B cell (primary cell): Measurements from ENCODE around the gene CEACAM16. TPM values are rescaled to one million over a fixed set of nuclear protein-coding genes. Genes with fewer than 3 reads are reported as not detected.

Experiments used
- ATAC-seq: fragments of 200-7000 bp; cut with Tn5 transposase; one replicate; pipeline ENCODE4 v1.10.0; 2021; ENCODE audit warnings: low read depth, mild to moderate bottlenecking, moderate number of reproducible peaks, moderate library complexity
- CTCF ChIA-PET: fragments of 350-600 bp; sonication (Branson Sonifier 250); formaldehyde crosslinking; loops from one replicate; lab custom pipeline; 2021; ENCODE audit warnings: antibody characterized with exemption, inconsistent platforms; lab: Charles Lee
- POLR2A ChIA-PET: fragments of 350-600 bp; sonication (Branson Sonifier 250); formaldehyde crosslinking; loops from one replicate; lab custom pipeline; 2021; ENCODE audit warnings: antibody characterized with exemption; lab: Charles Lee
- DNase-seq: peaks from one replicate; pipeline ENCODE4 v3.0.0; 2013
- H2AFZ ChIP-seq: 2 replicates; pipeline ENCODE4 v1.6.1; 2012; ENCODE audit warnings: mild to moderate bottlenecking, low read depth, low read length; ENCODE audit not compliant: insufficient read depth, poor library complexity, severe bottlenecking
- H3K27ac ChIP-seq, 2 donors: 1 replicate in 1 of 2; 2 replicates in 1 of 2; pipeline ENCODE4 v1.5.1; 2012 to 2013; ENCODE audit warnings: low read length in 2 of 2, mild to moderate bottlenecking in 2 of 2, moderate library complexity in 1 of 2
- H3K27me3 ChIP-seq, 4 experiments: fragments of 200-600 bp in 1 of 4; sonication (generic) in 1 of 4; replicated peaks in 1 of 4; 1 replicate in 2 of 4; 2 replicates in 2 of 4; pipeline versions ENCODE4 v1.6.1 to v1.7.0; 2013 to 2016; ENCODE audit warnings: low read length in 3 of 4, mild to moderate bottlenecking in 2 of 4, mixed read lengths in 1 of 4, moderate library complexity in 1 of 4; ENCODE audit not compliant: insufficient read depth in 4 of 4, control insufficient read depth in 3 of 4; ENCODE audit errors: control extremely low read depth in 1 of 4
- H3K36me3 ChIP-seq, 2 experiments: replicated peaks in 1 of 2; 1 replicate in 1 of 2; 2 replicates in 1 of 2; pipeline versions ENCODE4 v1.6.1 to v1.7.1; 2013; ENCODE audit warnings: low read length in 1 of 2; ENCODE audit not compliant: insufficient read depth in 2 of 2, control insufficient read depth in 1 of 2; ENCODE audit errors: control extremely low read depth in 1 of 2, extremely low read depth in 1 of 2
- H3K4me1 ChIP-seq, 2 donors: fragments of 200-600 bp in 1 of 2; sonication (generic) in 1 of 2; 1 replicate in 1 of 2; 2 replicates in 1 of 2; pipeline versions ENCODE4 v1.5.1 to v1.6.1; 2013 to 2017; ENCODE audit warnings: low read length in 2 of 2; ENCODE audit not compliant: control insufficient read depth in 2 of 2, insufficient read depth in 2 of 2
- H3K4me2 ChIP-seq: replicated peaks from 2 replicates; pipeline ENCODE3; 2012; ENCODE audit warnings: mild to moderate bottlenecking, low read depth, low read length; ENCODE audit not compliant: poor library complexity, severe bottlenecking
- H3K4me3 ChIP-seq, 5 experiments: fragments of 200-600 bp in 1 of 5; sonication (generic) in 1 of 5; 1 replicate in 3 of 5; 2 replicates in 2 of 5; pipeline versions ENCODE4 v1.5.1 to v1.7.0; 2011 to 2016; ENCODE audit warnings: low read length in 4 of 5, mild to moderate bottlenecking in 4 of 5, low read depth in 2 of 5, control low read depth in 1 of 5, moderate library complexity in 1 of 5; ENCODE audit not compliant: insufficient read depth in 1 of 5; ENCODE audit errors: control extremely low read depth in 1 of 5, extremely low read depth in 1 of 5
- H3K79me2 ChIP-seq: fragments of 200-600 bp; sonication (generic); one replicate; pipeline ENCODE4 v1.6.0; 2016; ENCODE audit warnings: low read length; ENCODE audit not compliant: control insufficient read depth, insufficient read depth
- H3K9ac ChIP-seq: fragments of 200-600 bp; sonication (generic); 2 replicates; pipeline ENCODE4 v1.6.1; 2017; ENCODE audit warnings: mild to moderate bottlenecking, low read length, moderate library complexity
- H3K9me3 ChIP-seq, 3 donors: one replicate each; pipeline versions ENCODE4 v1.6.1 to v1.7.1; 2013; ENCODE audit warnings: low read length in 2 of 3; ENCODE audit not compliant: control insufficient read depth in 2 of 3, insufficient read depth in 1 of 3; ENCODE audit errors: control extremely low read depth in 1 of 3
- H4K20me1 ChIP-seq: 2 replicates; pipeline ENCODE4 v1.6.0; 2012; ENCODE audit warnings: mild to moderate bottlenecking, low read length; ENCODE audit not compliant: insufficient read depth, control insufficient read depth, poor library complexity, severe bottlenecking
- H3K27ac Mint-ChIP-seq: one replicate; pipeline ENCODE4 v1.8.0; 2021; ENCODE audit warnings: mixed read lengths
- H3K27me3 Mint-ChIP-seq: one replicate; pipeline ENCODE4 v1.8.0; 2021; ENCODE audit warnings: mixed read lengths
- H3K4me1 Mint-ChIP-seq: one replicate; pipeline ENCODE4 v1.8.0; 2021; ENCODE audit warnings: mixed read lengths
- H3K4me3 Mint-ChIP-seq: one replicate; pipeline ENCODE4 v1.8.0; 2021; ENCODE audit warnings: mixed read lengths
- H3K9me3 Mint-ChIP-seq: one replicate; pipeline ENCODE4 v1.8.0; 2022; ENCODE audit warnings: mixed read lengths; ENCODE audit not compliant: insufficient read depth
- EZH2 ChIP-seq: IDR thresholded peaks from 2 replicates; pipeline ENCODE4 v1.6.1; 2012; ENCODE audit warnings: borderline replicate concordance, low read depth, mild to moderate bottlenecking, moderate library complexity, low read length; ENCODE audit not compliant: insufficient read depth, poor library complexity, severe bottlenecking
- WGBS: methylation state at CpG from one replicate; pipeline ENCODE4 v1.1.5; 2013; ENCODE audit warnings: missing lambda C conversion rate; ENCODE audit not compliant: insufficient coverage; 5-methylcytosine and 5-hydroxymethylcytosine counted together
- intact Hi-C: fragments of 100-400 bp; cut with micrococcal nuclease; formaldehyde crosslinking; loops from one replicate; pipeline ENCODE4 v1.10.0; 2022
- polyA plus RNA-seq: library from polyadenylated mRNA; depleted of rRNA; stranded (reverse); fragments of >200 nt; gene quantifications from 2 replicates; pipeline ENCODE4 v1.2.3, GENCODE V29; 2012
- total RNA-seq, 2 donors: library from RNA; stranded (reverse); fragments of 120-200 nt in 1 of 2; gene quantifications; 1 replicate in 1 of 2; 2 replicates in 1 of 2; pipeline versions ENCODE4 v1.2.3 to v1.2.4, GENCODE V29; 2013 to 2022
- TF ChIP-seq, protein P1 (sequence below): fragments of 200-600 bp; IDR thresholded peaks from one replicate; pipeline ENCODE4 v1.8.0; 2022; ENCODE audit warnings: antibody characterized with exemption, mild to moderate bottlenecking

CEACAM16 gene
- total and polyA plus RNA-seq, 2 donors (not counting 1 experiment from before 2014, with no cell fraction given): not detected

DNA sequence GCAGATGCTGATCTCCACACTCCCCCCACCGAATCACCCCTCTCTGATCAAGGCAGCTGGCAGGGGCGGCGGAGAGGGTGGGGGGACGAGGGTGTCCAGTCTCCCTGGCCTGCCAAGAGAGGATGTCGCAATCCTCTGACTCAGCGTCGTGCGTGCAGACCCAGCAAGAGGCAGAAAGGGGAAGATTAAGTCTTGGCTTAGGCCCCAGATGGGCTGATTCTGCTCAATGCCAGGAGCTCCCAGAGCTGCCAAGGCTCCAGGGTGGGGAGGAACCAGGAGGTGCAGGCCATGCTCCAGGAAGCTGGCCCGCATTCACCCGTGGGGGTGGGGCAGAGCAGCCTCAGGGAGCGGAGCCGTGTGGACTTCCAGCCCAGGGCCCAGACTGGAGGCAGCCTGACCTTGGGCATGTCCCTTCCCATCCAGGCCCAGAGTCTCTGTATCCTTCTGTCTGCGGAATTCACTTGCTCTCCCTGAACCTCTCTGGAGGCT, 42.9 kb downstream of the CEACAM16 start:
- Mint-ChIP-seq H3K27me3 (no peaks in the 10 kb centered on the region), H3K27ac (peak overlapping the region; percentile 7), H3K9me3 (no peaks in the 10 kb centered on the region), H3K4me3 (no peak overlapping the region), H3K4me1 (peaks cover 23% of the 10 kb centered on the region)
- Histone ChIP-seq H2AFZ (no peak overlapping the region), H3K4me1 (peaks cover 2 to 22% of the 10 kb centered on the region in 2 donors), H3K9ac (no peak overlapping the region), H3K27me3 (no peaks in the 10 kb centered on the region), H3K36me3 (no peaks in the 10 kb centered on the region), H3K27ac (no peak overlapping the region), H4K20me1 (no peaks in the 10 kb centered on the region), H3K4me2 (no peak overlapping the region), H3K79me2 (no peaks in the 10 kb centered on the region), H3K9me3 (no peaks in the 10 kb centered on the region), H3K4me3 (no peak overlapping the region)
- DNase-seq (no peak), ATAC-seq (peak; percentile 46)
- ChIA-PET CTCF (interaction anchor here (1.0 to 8.4 kb wide), 4 partner anchors 12 to 53 kb away, joined by 3 to 54 read pairs (median 17); no protein-coding TSS in a partner anchor), POLR2A (interaction anchor here (0.6 to 1.2 kb wide), 2 partner anchors 12 to 15 kb away, joined by 4 to 8 read pairs; no protein-coding TSS in a partner anchor)
- 28% methylated on average over 10 of the region's 13 CpGs for WGBS
- no peak for TF ChIP-seq EZH2
- TF ChIP-seq, protein P1, sequence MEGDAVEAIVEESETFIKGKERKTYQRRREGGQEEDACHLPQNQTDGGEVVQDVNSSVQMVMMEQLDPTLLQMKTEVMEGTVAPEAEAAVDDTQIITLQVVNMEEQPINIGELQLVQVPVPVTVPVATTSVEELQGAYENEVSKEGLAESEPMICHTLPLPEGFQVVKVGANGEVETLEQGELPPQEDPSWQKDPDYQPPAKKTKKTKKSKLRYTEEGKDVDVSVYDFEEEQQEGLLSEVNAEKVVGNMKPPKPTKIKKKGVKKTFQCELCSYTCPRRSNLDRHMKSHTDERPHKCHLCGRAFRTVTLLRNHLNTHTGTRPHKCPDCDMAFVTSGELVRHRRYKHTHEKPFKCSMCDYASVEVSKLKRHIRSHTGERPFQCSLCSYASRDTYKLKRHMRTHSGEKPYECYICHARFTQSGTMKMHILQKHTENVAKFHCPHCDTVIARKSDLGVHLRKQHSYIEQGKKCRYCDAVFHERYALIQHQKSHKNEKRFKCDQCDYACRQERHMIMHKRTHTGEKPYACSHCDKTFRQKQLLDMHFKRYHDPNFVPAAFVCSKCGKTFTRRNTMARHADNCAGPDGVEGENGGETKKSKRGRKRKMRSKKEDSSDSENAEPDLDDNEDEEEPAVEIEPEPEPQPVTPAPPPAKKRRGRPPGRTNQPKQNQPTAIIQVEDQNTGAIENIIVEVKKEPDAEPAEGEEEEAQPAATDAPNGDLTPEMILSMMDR: no peak
- intact Hi-C loops: no loop called here

- ChIA-PET POLR2A (interaction anchor here (0.6 kb wide), 1 partner anchor 14 kb away, joined by 4 read pairs; no protein-coding TSS in a partner anchor), CTCF (interaction anchor here (0.9 to 8.4 kb wide), 4 partner anchors 13 to 28 kb away, joined by 3 to 54 read pairs (median 17); no protein-coding TSS in a partner anchor)
- intact Hi-C loops: no loop called here
- Histone ChIP-seq H3K27ac (no peak overlapping the region), H2AFZ (no peak overlapping the region), H3K79me2 (no peaks in the 10 kb centered on the region), H3K4me1 (peaks cover 8 to 28% of the 10 kb centered on the region in 2 donors), H3K9me3 (no peaks in the 10 kb centered on the region), H3K36me3 (no peaks in the 10 kb centered on the region), H3K9ac (no peak overlapping the region), H3K27me3 (no peaks in the 10 kb centered on the region), H3K4me3 (no peak overlapping the region), H3K4me2 (no peak overlapping the region), H4K20me1 (no peaks in the 10 kb centered on the region)
- Mint-ChIP-seq H3K27me3 (no peaks in the 10 kb centered on the region), H3K4me1 (peaks cover 24% of the 10 kb centered on the region), H3K27ac (peak overlapping the region; percentile 5), H3K4me3 (no peak overlapping the region), H3K9me3 (no peaks in the 10 kb centered on the region)
- DNase-seq: no peak
- TF ChIP-seq EZH2: no peak
- TF ChIP-seq, protein P1: no peak
- WGBS: 96% methylated on average over 16 of the region's 20 CpGs
- no peak for ATAC-seq
These were observed 43.5 kb downstream of the CEACAM16 start for GRCh38 chr19:44742330-44743061.
